CD14-positive monocyte (primary cell): ENCODE results near the gene TMCC3. TPM values are rescaled to one million over a fixed set of nuclear protein-coding genes. Genes with fewer than 3 reads are reported as not detected.

ENCODE experiments used
- DNase-seq, 3 donors: peaks; one replicate each; pipeline ENCODE4 v3.0.0-alpha.2; 2011 to 2022
- H2AFZ ChIP-seq: 2 replicates; pipeline ENCODE4 v1.6.0; 2012; ENCODE audit warnings: mild to moderate bottlenecking, low read depth, low read length, inconsistent platforms; ENCODE audit not compliant: insufficient read depth, poor library complexity, severe bottlenecking
- H3K27ac ChIP-seq, 2 donors: 1 replicate in 1 of 2; 2 replicates in 1 of 2; pipeline ENCODE4 v1.5.1; 2012 to 2013; ENCODE audit warnings: low read length in 2 of 2, control low read depth in 1 of 2, inconsistent platforms in 1 of 2, low read depth in 1 of 2, mild to moderate bottlenecking in 1 of 2
- H3K27me3 ChIP-seq, 2 donors: one replicate each; pipeline versions ENCODE4 v1.6.0 to v1.6.1; 2011 to 2013; ENCODE audit warnings: low read length in 2 of 2; ENCODE audit not compliant: control insufficient read depth in 2 of 2, insufficient read depth in 2 of 2
- H3K36me3 ChIP-seq, 2 donors: replicated peaks in 1 of 2; 1 replicate in 1 of 2; 2 replicates in 1 of 2; pipeline versions ENCODE4 v1.5.1 to v1.6.1; 2012 to 2013; ENCODE audit warnings: low read length in 2 of 2, control low read depth in 1 of 2, inconsistent platforms in 1 of 2, mild to moderate bottlenecking in 1 of 2; ENCODE audit not compliant: insufficient read depth in 2 of 2, control insufficient read depth in 1 of 2
- H3K4me1 ChIP-seq, 2 donors: 1 replicate in 1 of 2; 2 replicates in 1 of 2; pipeline versions ENCODE4 v1.5.1 to v1.6.1; 2012 to 2013; ENCODE audit warnings: low read length in 2 of 2, control low read depth in 1 of 2, inconsistent platforms in 1 of 2, mild to moderate bottlenecking in 1 of 2, moderate library complexity in 1 of 2; ENCODE audit not compliant: insufficient read depth in 2 of 2, control insufficient read depth in 1 of 2
- H3K4me2 ChIP-seq: replicated peaks from 2 replicates; pipeline ENCODE3; 2012; ENCODE audit warnings: low read length, moderate library complexity, mild to moderate bottlenecking; ENCODE audit not compliant: poor library complexity, severe bottlenecking; ENCODE audit errors: extremely low read depth
- H3K4me3 ChIP-seq, 3 experiments: fragments of 200-600 bp in 1 of 3; sonication (generic) in 1 of 3; replicated peaks in 1 of 3; 1 replicate in 2 of 3; 2 replicates in 1 of 3; pipeline ENCODE4 v1.5.1; 2011 to 2013; ENCODE audit warnings: low read length in 3 of 3, mild to moderate bottlenecking in 3 of 3, control low read depth in 2 of 3, low read depth in 2 of 3, inconsistent platforms in 1 of 3, moderate library complexity in 1 of 3
- H3K79me2 ChIP-seq: 2 replicates; pipeline ENCODE4 v1.6.0; 2012; ENCODE audit warnings: mild to moderate bottlenecking, control low read depth, inconsistent platforms, low read length, moderate library complexity; ENCODE audit not compliant: insufficient read depth
- H3K9ac ChIP-seq: 2 replicates; pipeline ENCODE4 v1.6.0; 2017; ENCODE audit warnings: low read length, mild to moderate bottlenecking; ENCODE audit not compliant: insufficient read depth, poor library complexity, severe bottlenecking
- H3K9me3 ChIP-seq, 2 donors: replicated peaks in 1 of 2; 1 replicate in 1 of 2; 2 replicates in 1 of 2; pipeline versions ENCODE4 v1.5.1 to v1.6.1; 2012 to 2013; ENCODE audit warnings: low read length in 2 of 2, control low read depth in 1 of 2; ENCODE audit not compliant: control insufficient read depth in 1 of 2, insufficient read depth in 1 of 2
- H4K20me1 ChIP-seq: 2 replicates; pipeline ENCODE4 v1.6.0; 2012; ENCODE audit warnings: mild to moderate bottlenecking, low read length, control low read depth, moderate library complexity; ENCODE audit not compliant: insufficient read depth
- H3K27ac Mint-ChIP-seq, 7 donors: one replicate each; pipeline ENCODE4 v1.8.0; 2020; ENCODE audit warnings: mild to moderate bottlenecking in 7 of 7, mixed read lengths in 7 of 7, moderate library complexity in 6 of 7, inconsistent platforms in 2 of 7
- H3K27me3 Mint-ChIP-seq, 3 donors: one replicate each; pipeline ENCODE4 v1.8.0; 2021 to 2022; ENCODE audit warnings: low read depth in 3 of 3, mild to moderate bottlenecking in 3 of 3, mixed read lengths in 3 of 3, moderate library complexity in 3 of 3, inconsistent platforms in 1 of 3
- H3K36me3 Mint-ChIP-seq, 2 donors: one replicate each; pipeline ENCODE4 v1.8.0; 2020; ENCODE audit warnings: mixed read lengths in 2 of 2, inconsistent platforms in 1 of 2, mild to moderate bottlenecking in 1 of 2
- H3K4me1 Mint-ChIP-seq: one replicate; pipeline ENCODE4 v1.8.0; 2020; ENCODE audit warnings: mild to moderate bottlenecking, mixed read lengths
- H3K4me3 Mint-ChIP-seq, 2 donors: one replicate each; pipeline ENCODE4 v1.8.0; 2020; ENCODE audit warnings: mild to moderate bottlenecking in 2 of 2, mixed read lengths in 2 of 2, moderate library complexity in 1 of 2
- H3K9me3 Mint-ChIP-seq, 7 donors: one replicate each; pipeline ENCODE4 v1.8.0; 2020 to 2022; ENCODE audit warnings: mixed read lengths in 7 of 7, mild to moderate bottlenecking in 6 of 7, moderate library complexity in 6 of 7, inconsistent platforms in 2 of 7
- WGBS: methylation state at CpG from one replicate; pipeline ENCODE4 v1.1.5; 2013; ENCODE audit warnings: missing lambda C conversion rate; ENCODE audit not compliant: insufficient coverage; 5-methylcytosine and 5-hydroxymethylcytosine counted together
- intact Hi-C, 2 donors: fragments of 100-400 bp; cut with micrococcal nuclease; formaldehyde crosslinking; loops; one replicate each; pipeline versions ENCODE4 v1.15.0 to v1.15.1; 2023
- polyA plus RNA-seq, 3 donors: library from polyadenylated mRNA; depleted of rRNA in 1 of 3; unstranded in 2 of 3; stranded (reverse) in 1 of 3; fragments of 300-500 nt in 2 of 3; fragments of >200 nt in 1 of 3; fragmentation: Illumina TruSeq in 2 of 3; gene quantifications; 1 replicate in 2 of 3; 2 replicates in 1 of 3; pipeline ENCODE4 v1.2.3, GENCODE V29; 2012 to 2021
- TF ChIP-seq, protein P1 (sequence below): fragments of 200-600 bp; IDR thresholded peaks from one replicate; pipeline ENCODE4 v1.8.0; 2022; ENCODE audit warnings: antibody characterized with exemption, mild to moderate bottlenecking

Gene TMCC3
- polyA plus RNA-seq, 3 donors, result 3.4 to 14.7 (median 7.1) TPM

GRCh38 chr12:94673496-94673895 lies 23.1 kb upstream of the TMCC3 start:
- H3K27ac ChIP-seq, result peak overlapping the region in 1 of 2 donors; percentile 6
- intact Hi-C loops, result no loop called here
- peaks cover 50% of the 10 kb centered on the region for H3K4me1 Mint-ChIP-seq
- H3K9me3 Mint-ChIP-seq, result no peaks in the 10 kb centered on the region
- peaks cover 50 to 52% of the 10 kb centered on the region in 2 donors for H3K4me1 ChIP-seq
- no peaks in the 10 kb centered on the region for H3K36me3 ChIP-seq
- no peaks in the 10 kb centered on the region for H3K79me2 ChIP-seq
- peaks cover 1 to 7% (median 2%) of the 10 kb centered on the region in 3 donors for H3K27me3 Mint-ChIP-seq
- no peaks in the 10 kb centered on the region for H4K20me1 ChIP-seq
- no peak overlapping the region for H3K4me3 Mint-ChIP-seq
- H3K27me3 ChIP-seq, result no peaks in the 10 kb centered on the region
- H2AFZ ChIP-seq, result no peak overlapping the region
- H3K4me3 ChIP-seq, result no peak overlapping the region
- H3K9me3 ChIP-seq, result no peaks in the 10 kb centered on the region
- WGBS, result 80% methylated on average over 3 of the region's 4 CpGs
- no peak overlapping the region for H3K4me2 ChIP-seq
- peak overlapping the region in 3 of 7 donors; percentile 3 to 46 (median 42) for H3K27ac Mint-ChIP-seq
- TF ChIP-seq, protein P1, sequence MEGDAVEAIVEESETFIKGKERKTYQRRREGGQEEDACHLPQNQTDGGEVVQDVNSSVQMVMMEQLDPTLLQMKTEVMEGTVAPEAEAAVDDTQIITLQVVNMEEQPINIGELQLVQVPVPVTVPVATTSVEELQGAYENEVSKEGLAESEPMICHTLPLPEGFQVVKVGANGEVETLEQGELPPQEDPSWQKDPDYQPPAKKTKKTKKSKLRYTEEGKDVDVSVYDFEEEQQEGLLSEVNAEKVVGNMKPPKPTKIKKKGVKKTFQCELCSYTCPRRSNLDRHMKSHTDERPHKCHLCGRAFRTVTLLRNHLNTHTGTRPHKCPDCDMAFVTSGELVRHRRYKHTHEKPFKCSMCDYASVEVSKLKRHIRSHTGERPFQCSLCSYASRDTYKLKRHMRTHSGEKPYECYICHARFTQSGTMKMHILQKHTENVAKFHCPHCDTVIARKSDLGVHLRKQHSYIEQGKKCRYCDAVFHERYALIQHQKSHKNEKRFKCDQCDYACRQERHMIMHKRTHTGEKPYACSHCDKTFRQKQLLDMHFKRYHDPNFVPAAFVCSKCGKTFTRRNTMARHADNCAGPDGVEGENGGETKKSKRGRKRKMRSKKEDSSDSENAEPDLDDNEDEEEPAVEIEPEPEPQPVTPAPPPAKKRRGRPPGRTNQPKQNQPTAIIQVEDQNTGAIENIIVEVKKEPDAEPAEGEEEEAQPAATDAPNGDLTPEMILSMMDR, result no peak
- H3K36me3 Mint-ChIP-seq, result peaks cover 0 to 5% of the 10 kb centered on the region in 2 donors
- DNase-seq, result no peak
- no peak overlapping the region for H3K9ac ChIP-seq

DNA sequence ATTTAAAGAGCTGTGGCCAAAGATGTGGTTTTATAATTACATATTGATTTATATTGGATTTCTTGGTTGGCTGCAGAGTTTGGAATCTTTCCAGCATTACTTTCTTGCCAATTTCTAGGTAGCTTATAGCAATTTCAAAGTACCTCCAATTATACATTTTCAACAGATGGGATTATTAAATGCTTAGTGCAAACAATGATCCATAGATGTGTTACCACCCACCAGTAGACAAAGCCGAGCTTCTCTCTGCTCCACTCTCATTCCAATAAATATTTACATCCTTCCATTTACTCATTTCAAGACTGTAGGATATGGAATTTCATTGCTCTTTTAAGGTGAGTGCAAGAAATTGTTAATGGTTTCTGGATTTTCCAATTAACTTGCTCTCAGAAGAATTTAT lies 21.6 kb upstream of the TMCC3 start:
- Histone ChIP-seq H3K4me3 (no peak overlapping the region), H4K20me1 (no peaks in the 10 kb centered on the region), H3K9ac (no peak overlapping the region), H3K4me1 (peaks cover 35 to 36% of the 10 kb centered on the region in 2 donors), H3K4me2 (no peak overlapping the region), H3K27ac (no peak overlapping the region), H3K27me3 (no peaks in the 10 kb centered on the region), H3K36me3 (no peaks in the 10 kb centered on the region), H3K9me3 (no peaks in the 10 kb centered on the region), H2AFZ (no peak overlapping the region), H3K79me2 (no peaks in the 10 kb centered on the region)
- Mint-ChIP-seq H3K4me3 (no peak overlapping the region), H3K36me3 (no peaks in the 10 kb centered on the region), H3K4me1 (peaks cover 35% of the 10 kb centered on the region), H3K27ac (no peak overlapping the region), H3K27me3 (peaks cover 2 to 9% (median 7%) of the 10 kb centered on the region in 3 donors), H3K9me3 (no peaks in the 10 kb centered on the region)
- DNase-seq, result no peak
- no CpG with 5 or more reads among the region's 1 CpG for WGBS
- intact Hi-C loops, result no loop called here
- TF ChIP-seq, protein P1, result no peak
